Panc1 (cell line): ENCODE data around the gene CARD10. TPM values are rescaled to one million over a fixed set of nuclear protein-coding genes. Genes with fewer than 3 reads are reported as not detected.

ENCODE experiments used
- ATAC-seq: fragments of 200-7000 bp; cut with Tn5 transposase; 2 replicates; pipeline ENCODE4 v1.9.1; 2020; ENCODE audit warnings: mild to moderate bottlenecking, moderate library complexity
- BruUV-seq: library from RNA; stranded (reverse); fragments of 400-500 nt; replicated peaks from 2 replicates; lab custom pipeline; 2021; lab: Mats Ljungman, UMichigan
- CTCF ChIA-PET: fragments of 300-600 bp; sonication (Branson Sonifier 250); formaldehyde crosslinking; loops from one replicate; lab custom pipeline; 2022; ENCODE audit warnings: antibody characterized with exemption; lab: Charles Lee
- POLR2A ChIA-PET: fragments of 300-600 bp; sonication (Branson Sonifier 250); formaldehyde crosslinking; loops from one replicate; lab custom pipeline; 2022; ENCODE audit warnings: antibody characterized with exemption; lab: Charles Lee
- DNase-seq: peaks from one replicate; pipeline ENCODE4 v3.0.0-alpha.2; 2010; ENCODE audit warnings: low read depth, low spot score
- H3K27ac ChIP-seq: 2 replicates; pipeline ENCODE4 v1.5.1; 2011; ENCODE audit warnings: mild to moderate bottlenecking, low read length, inconsistent platforms
- H3K27me3 ChIP-seq: fragments of 200-500 bp; sonication (Bioruptor generic); 2 replicates; pipeline ENCODE4 v1.6.0; 2014; ENCODE audit warnings: low read length, inconsistent platforms; ENCODE audit not compliant: control insufficient read depth, insufficient read depth
- H3K36me3 ChIP-seq: fragments of 200-500 bp; sonication (Bioruptor generic); 2 replicates; pipeline ENCODE4 v1.5.1; 2014; ENCODE audit warnings: inconsistent platforms, mild to moderate bottlenecking, low read length, moderate library complexity; ENCODE audit not compliant: control insufficient read depth, insufficient read depth
- H3K4me1 ChIP-seq: 2 replicates; pipeline ENCODE4 v1.5.1; 2011; ENCODE audit warnings: inconsistent platforms, mild to moderate bottlenecking, low read length, moderate library complexity; ENCODE audit not compliant: control insufficient read depth, insufficient read depth
- H3K4me3 ChIP-seq, 2 experiments: 2 replicates each; pipeline ENCODE4 v1.5.1; 2011 to 2012; ENCODE audit warnings: low read depth in 2 of 2, low read length in 2 of 2, mild to moderate bottlenecking in 2 of 2, inconsistent platforms in 1 of 2, moderate library complexity in 1 of 2
- H3K9me3 ChIP-seq: fragments of 200-500 bp; sonication (Bioruptor generic); 2 replicates; pipeline ENCODE4 v1.5.1; 2014; ENCODE audit warnings: low read depth, mild to moderate bottlenecking, inconsistent platforms, low read length, moderate library complexity; ENCODE audit not compliant: control insufficient read depth, insufficient read depth
- CTCF ChIP-seq: fragments of 450-650 bp; IDR thresholded peaks from 2 replicates; pipeline ENCODE4 v1.5.1; 2017; ENCODE audit warnings: mild to moderate bottlenecking
- POLR2AphosphoS5 ChIP-seq: IDR thresholded peaks from 2 replicates; pipeline ENCODE4 v1.6.1; 2012; ENCODE audit warnings: mild to moderate bottlenecking, low read depth, low read length, moderate library complexity
- REST ChIP-seq, 2 experiments: IDR thresholded peaks; 2 replicates each; pipeline ENCODE4 v1.6.1; 2011 to 2012; ENCODE audit warnings: low read depth in 2 of 2, control low read depth in 1 of 2, low read length in 1 of 2, mild to moderate bottlenecking in 1 of 2, moderate library complexity in 1 of 2; ENCODE audit not compliant: insufficient read depth in 1 of 2
- SIN3A ChIP-seq: IDR thresholded peaks from 2 replicates; pipeline ENCODE4 v1.6.1; 2012; ENCODE audit warnings: low read depth, mild to moderate bottlenecking, low read length, moderate library complexity, borderline replicate concordance; ENCODE audit not compliant: insufficient read depth
- TCF7L2 ChIP-seq: IDR thresholded peaks from 2 replicates; pipeline ENCODE4 v1.6.1; 2011; ENCODE audit warnings: mild to moderate bottlenecking, low read depth, low read length, inconsistent platforms
- in situ Hi-C: cut with HindIII; loops from 2 replicates; pipeline ENCODE4 v1.10.0; 2016; ENCODE audit warnings: low sequenced_read_pairs, low pct_unique_long_range_greater_than_20kb
- intact Hi-C: fragments of 100-400 bp; cut with micrococcal nuclease; formaldehyde crosslinking; loops from one replicate; pipeline ENCODE4 v1.10.0; 2022; ENCODE audit not compliant: unreplicated experiment
- total RNA-seq: library from RNA; stranded (reverse); gene quantifications from one replicate; pipeline ENCODE4 v1.2.1, GENCODE V29; 2021; ENCODE audit not compliant: unreplicated experiment

CARD10 gene
- total RNA-seq, 1 experiment from 2014 or later = 43.1 TPM

- intact Hi-C loops = no loop called here
- H3K4me3 ChIP-seq = no peak overlapping the region
- TF ChIP-seq TCF7L2 (no peak), SIN3A (no peak), POLR2AphosphoS5 (no peak), REST (IDR thresholded peaks at IDR 0.05; ENCODE audit: insufficient read depth in 1 of 2, low read depth in 2 of 2, low read length in 1 of 2) (no peak), CTCF (no peak)
- H3K9me3 ChIP-seq = no peaks in the 10 kb centered on the region
- DNase-seq (no peak), ATAC-seq (no peak)
- H3K27ac ChIP-seq = no peak overlapping the region
- no peaks in the 10 kb centered on the region for H3K36me3 ChIP-seq
- in situ Hi-C loops = no loop called here
- H3K4me1 ChIP-seq = no peaks in the 10 kb centered on the region; the same call in 1 of the 2 replicates
- CTCF ChIA-PET = no interaction called here
- no TSS peak for BruUV-seq
- POLR2A ChIA-PET = no interaction called here
- H3K27me3 ChIP-seq = no peaks in the 10 kb centered on the region
Measured at GRCh38 chr22:37479196-37479595, 40.0 kb downstream of the CARD10 start.

- H3K27ac ChIP-seq = no peak overlapping the region
- ChIA-PET CTCF (no interaction called here), POLR2A (no interaction called here)
- in situ Hi-C loops (no loop called here), intact Hi-C loops (no loop called here)
- DNase-seq (no peak), ATAC-seq (no peak)
- H3K36me3 ChIP-seq = no peaks in the 10 kb centered on the region
- H3K4me3 ChIP-seq = no peak overlapping the region
- TF ChIP-seq TCF7L2 (no peak), POLR2AphosphoS5 (no peak), CTCF (no peak), SIN3A (no peak), REST (IDR thresholded peaks at IDR 0.05; ENCODE audit: insufficient read depth in 1 of 2, low read depth in 2 of 2, low read length in 1 of 2) (no peak)
- BruUV-seq = no TSS peak
- H3K9me3 ChIP-seq = no peaks in the 10 kb centered on the region
- H3K27me3 ChIP-seq = no peaks in the 10 kb centered on the region
- no peaks in the 10 kb centered on the region for H3K4me1 ChIP-seq
Measured at GRCh38 chr22:37476389-37477329, 42.6 kb downstream of the CARD10 start.
